ENCODE measurements around the gene LETM1.

The LETM1 gene

GRCh38 chr4:1830642-1831228 is 25.2 kb downstream of the LETM1 start:
- in situ Hi-C loops (cut with MboI; ENCODE audit: low sequenced_read_pairs), result no loop called here

GRCh38 chr4:1830234-1830633 is 25.7 kb downstream of the LETM1 start:
- in situ Hi-C loops (cut with MboI; ENCODE audit: low sequenced_read_pairs), result no loop called here

DNA sequence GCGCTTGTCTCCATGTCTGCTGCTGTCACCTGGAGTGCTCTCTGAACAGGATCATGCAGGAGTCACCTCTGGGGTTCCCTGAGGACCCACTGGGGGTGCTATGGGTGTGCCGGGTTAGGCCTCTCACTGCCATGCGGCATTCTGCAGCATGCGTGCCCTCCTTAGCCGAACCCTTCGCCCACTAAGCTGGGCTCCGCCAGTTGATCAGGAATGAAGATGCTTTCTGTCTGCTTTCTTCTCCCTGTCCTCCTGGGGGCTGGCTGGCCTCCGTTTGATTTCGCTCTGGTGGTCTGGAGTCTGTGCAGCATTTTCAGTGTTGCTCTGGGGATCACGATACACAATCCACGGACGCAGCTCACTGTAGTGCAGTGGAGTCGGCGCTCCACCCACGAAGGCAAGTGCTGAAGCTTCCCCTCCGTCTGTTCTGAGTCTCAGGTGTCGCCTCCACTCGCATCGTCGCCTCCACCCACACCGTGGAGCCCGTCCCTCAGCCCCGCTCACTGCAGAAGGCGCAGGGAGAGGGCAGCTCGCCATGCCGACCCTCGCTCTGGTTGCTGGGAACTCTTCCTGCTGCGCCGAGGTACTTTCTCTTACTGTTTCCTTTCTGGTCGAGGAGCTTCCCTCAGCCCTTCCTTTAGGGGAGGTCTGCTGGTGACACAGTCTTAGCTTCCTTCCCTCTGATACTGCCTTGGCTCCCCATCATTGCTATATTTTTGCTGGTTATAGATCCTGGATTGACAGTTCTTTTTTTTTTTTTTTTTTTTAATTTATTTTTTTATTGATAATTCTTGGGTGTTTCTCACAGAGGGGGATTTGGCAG is 29.2 kb downstream of the LETM1 start:
- in situ Hi-C loops (cut with MboI; ENCODE audit: low sequenced_read_pairs), result no loop called here

GRCh38 chr4:1825326-1825725 is 30.6 kb downstream of the LETM1 start:
- in situ Hi-C loops (cut with MboI; ENCODE audit: low sequenced_read_pairs), result no loop called here

GRCh38 chr4:1824746-1825145 is 31.2 kb downstream of the LETM1 start:
- in situ Hi-C loops (cut with MboI; ENCODE audit: low sequenced_read_pairs), result no loop called here

- in situ Hi-C loops (cut with MboI; ENCODE audit: low sequenced_read_pairs), result no loop called here
Measured at GRCh38 chr4:1823545-1823932, 32.4 kb downstream of the LETM1 start.

GRCh38 chr4:1822568-1823544 is 33.1 kb downstream of the LETM1 start:
- in situ Hi-C loops (cut with MboI; ENCODE audit: low sequenced_read_pairs), result no loop called here

- in situ Hi-C loops (cut with MboI; ENCODE audit: low sequenced_read_pairs), result no loop called here
Measured at GRCh38 chr4:1821679-1822567, 34.0 kb downstream of the LETM1 start.

DNA sequence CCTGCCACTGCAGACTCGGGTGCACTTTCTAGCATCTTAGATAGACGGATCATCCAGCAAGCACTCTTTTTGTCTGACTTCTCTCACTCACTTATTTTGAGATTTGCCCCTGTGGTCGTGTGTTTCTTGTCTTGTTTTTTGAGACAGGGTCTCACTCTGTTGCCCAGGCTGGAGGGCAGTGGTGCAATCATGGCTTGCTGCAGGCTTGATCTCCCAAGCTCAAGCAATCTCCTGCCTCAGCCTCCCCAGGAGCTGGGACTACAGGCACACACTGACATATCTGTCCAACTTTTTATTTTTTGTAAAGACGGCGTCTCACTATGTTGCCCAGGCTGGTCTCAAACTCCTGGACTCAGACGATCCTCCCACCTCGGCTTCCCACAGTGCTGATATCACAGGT is 36.1 kb downstream of the LETM1 start:
- in situ Hi-C loops (cut with MboI; ENCODE audit: low sequenced_read_pairs), result no loop called here

DNA sequence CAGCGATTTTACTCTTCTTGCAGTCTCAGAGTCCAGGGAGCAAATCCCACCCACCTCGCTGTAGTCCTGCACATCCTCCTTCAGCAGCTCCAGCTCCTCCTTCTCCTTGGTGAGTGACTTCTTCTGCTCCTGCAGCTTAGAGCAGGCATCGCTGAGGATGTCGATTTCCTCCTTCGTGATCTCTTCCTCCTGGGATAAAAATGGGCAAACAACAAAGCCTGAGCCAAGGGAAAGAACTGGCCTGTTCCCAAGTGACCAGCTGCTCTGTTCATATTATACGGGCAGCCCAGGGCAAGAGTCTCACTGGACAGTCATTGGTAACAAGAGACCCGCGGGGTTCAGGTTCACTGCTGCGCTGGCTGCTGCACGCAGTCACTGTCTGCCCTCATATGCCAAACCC is 36.7 kb downstream of the LETM1 start:
- in situ Hi-C loops (cut with MboI; ENCODE audit: low sequenced_read_pairs), result no loop called here

- in situ Hi-C loops (cut with MboI; ENCODE audit: low sequenced_read_pairs), result no loop called here
Measured at GRCh38 chr4:1815997-1816860, 39.7 kb downstream of the LETM1 start.

GRCh38 chr4:1815096-1815996 is 40.6 kb downstream of the LETM1 start:
- in situ Hi-C loops (cut with MboI; ENCODE audit: low sequenced_read_pairs), result no loop called here

DNA sequence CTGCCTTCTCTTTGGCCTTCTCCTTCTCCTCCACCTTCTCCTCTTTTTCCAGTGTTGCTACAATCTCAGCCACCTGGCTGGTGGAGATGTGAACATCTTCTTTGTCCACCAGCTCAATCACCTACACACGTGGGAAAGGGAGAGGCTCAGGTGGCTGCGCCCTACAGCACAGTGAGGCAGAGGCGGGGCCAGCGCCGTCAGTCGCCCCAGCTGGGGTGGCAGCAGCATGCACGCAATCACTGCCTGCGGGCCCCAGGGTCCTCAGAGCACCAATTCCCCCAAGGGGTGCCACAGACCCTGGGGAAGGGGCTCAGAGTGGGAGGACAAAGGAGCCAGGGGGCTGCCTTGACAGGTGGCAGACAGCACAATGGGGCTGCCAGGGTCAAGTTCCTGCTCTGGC is 41.5 kb downstream of the LETM1 start:
- in situ Hi-C loops (cut with MboI; ENCODE audit: low sequenced_read_pairs), result no loop called here

- in situ Hi-C loops (cut with MboI; ENCODE audit: low sequenced_read_pairs), result no loop called here
Measured at GRCh38 chr4:1813915-1814314, 42.0 kb downstream of the LETM1 start.

DNA sequence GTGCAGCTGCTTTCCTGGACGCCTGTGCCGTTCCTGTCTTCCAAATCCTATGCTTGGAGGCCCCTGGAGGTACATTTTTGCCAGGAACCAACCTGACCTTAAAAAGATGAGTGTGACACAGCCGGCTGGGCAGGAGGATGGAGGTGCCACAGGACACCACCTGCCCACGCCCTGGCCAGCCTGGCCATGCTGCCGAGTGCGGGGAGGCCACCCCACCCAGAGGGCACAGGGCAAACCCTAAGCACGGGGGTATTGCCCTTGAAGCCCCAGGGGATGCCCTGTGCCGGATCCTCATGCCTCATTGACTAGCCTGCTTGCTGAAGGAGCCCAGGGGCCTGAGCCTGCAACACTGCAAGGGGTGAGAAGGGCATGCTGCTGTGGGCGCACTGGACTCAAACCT is 42.7 kb downstream of the LETM1 start:
- in situ Hi-C loops (cut with MboI; ENCODE audit: low sequenced_read_pairs), result no loop called here

- in situ Hi-C loops (cut with MboI; ENCODE audit: low sequenced_read_pairs), result no loop called here
Measured at GRCh38 chr4:1812720-1813119, 43.2 kb downstream of the LETM1 start.

GRCh38 chr4:1810765-1811164 is 45.2 kb downstream of the LETM1 start:
- in situ Hi-C loops (cut with MboI; ENCODE audit: low sequenced_read_pairs), result no loop called here

- in situ Hi-C loops (cut with MboI; ENCODE audit: low sequenced_read_pairs), result no loop called here
Measured at GRCh38 chr4:1809754-1810502, 46.0 kb downstream of the LETM1 start.
